DOHH2 (cell line): ENCODE results near the gene SNTA1.

ENCODE experiments used
- CTCF ChIP-seq: fragments of 200-600 bp; sonication (generic); IDR thresholded peaks from one replicate; pipeline ENCODE4 v1.5.1; 2014; ENCODE audit warnings: antibody characterized with exemption, mild to moderate bottlenecking, low read depth, low read length; ENCODE audit not compliant: poor library complexity, severe bottlenecking
- EZH2phosphoT487 ChIP-seq: fragments of 200-600 bp; sonication (generic); IDR thresholded peaks from 2 replicates; pipeline ENCODE4 v1.6.1; 2017; ENCODE audit warnings: borderline replicate concordance, mild to moderate bottlenecking, antibody characterized with exemption, low read length, moderate library complexity, mixed read lengths

GRCh38 chr20:33387177-33387576, 56.4 kb downstream of the SNTA1 start:
- TF ChIP-seq CTCF (no peak), EZH2phosphoT487 (no peak)
